GM19452 (cell line): ENCODE results near the gene IQGAP2.

ENCODE experiments used
- ATAC-seq: cut with Tn5 transposase; IDR thresholded peaks from one replicate; pipeline ENCODE4 v1.9.1; 2021; ENCODE audit not compliant: unreplicated experiment

Gene IQGAP2

GRCh38 chr5:76703707-76704106 lies 300.6 kb downstream of the IQGAP2 start:
- ATAC-seq, result no peak

DNA sequence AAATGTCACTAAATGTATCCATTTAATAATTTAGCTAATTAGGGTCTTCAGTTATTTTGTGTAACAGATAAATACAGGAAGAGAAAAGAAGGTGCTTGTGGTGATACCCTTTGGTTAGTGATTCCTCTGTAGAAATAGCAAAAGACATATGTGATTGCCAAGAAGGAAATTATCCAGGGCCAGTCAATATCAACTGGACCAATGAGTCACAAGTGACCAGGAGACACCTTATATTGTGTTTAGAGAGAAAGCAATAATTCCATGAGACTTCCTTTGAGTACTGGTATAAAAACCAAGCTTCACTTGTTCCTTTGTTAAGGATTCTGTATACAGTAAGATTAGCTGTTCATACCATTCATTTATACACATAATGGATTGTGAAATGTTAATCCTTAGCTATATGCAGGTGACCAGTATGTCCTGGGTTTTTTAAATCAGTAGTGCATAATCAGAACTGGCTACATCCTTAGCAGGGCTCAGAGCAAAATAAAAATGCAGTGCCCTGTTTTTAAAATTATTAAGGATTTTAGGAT lies 301.1 kb downstream of the IQGAP2 start:
- no peak for ATAC-seq

- ATAC-seq, result no peak
Observed at GRCh38 chr5:76705574-76705973, 302.5 kb downstream of the IQGAP2 start.

DNA sequence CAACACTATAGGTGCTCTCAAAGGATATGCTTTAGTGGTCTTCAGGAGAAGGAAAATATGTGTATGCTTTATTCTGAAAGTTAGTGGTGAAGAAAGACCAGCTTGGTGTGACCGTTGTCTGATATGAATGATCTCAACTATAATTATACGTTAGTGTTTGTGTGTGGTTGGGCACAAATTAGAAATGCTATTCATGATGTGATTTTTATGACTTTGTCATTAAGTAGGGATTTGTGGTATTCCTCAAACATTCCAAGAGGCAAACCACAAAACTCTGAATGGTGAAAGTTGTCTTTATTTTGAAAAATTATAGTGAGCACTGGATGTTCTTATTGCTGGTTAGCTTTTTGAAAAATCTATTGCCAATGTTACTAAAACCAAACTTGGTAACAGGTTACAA lies 306.7 kb downstream of the IQGAP2 start:
- no peak for ATAC-seq

DNA sequence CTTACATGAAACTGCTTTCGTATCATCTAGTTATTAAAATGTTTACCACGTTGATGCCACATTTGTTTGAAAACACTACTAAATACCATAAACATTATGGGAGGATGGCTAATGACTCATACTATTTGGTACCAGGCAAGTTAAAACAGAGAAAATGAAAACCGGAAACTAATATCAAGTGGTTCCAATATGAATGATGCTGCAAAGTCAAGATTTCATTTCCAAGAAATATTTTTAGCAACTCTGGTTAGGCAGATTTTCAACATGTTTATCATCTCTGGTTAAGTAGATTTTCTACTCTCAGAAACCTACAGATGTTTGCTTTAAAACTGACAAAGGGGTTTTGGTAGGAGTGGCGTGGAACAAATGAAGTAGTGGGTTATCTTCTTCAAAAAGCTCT lies 307.9 kb downstream of the IQGAP2 start:
- no peak for ATAC-seq

GRCh38 chr5:76714751-76715485 lies 311.8 kb downstream of the IQGAP2 start:
- no peak for ATAC-seq

- no peak for ATAC-seq
Observed at GRCh38 chr5:76715486-76715735, 312.3 kb downstream of the IQGAP2 start.

DNA sequence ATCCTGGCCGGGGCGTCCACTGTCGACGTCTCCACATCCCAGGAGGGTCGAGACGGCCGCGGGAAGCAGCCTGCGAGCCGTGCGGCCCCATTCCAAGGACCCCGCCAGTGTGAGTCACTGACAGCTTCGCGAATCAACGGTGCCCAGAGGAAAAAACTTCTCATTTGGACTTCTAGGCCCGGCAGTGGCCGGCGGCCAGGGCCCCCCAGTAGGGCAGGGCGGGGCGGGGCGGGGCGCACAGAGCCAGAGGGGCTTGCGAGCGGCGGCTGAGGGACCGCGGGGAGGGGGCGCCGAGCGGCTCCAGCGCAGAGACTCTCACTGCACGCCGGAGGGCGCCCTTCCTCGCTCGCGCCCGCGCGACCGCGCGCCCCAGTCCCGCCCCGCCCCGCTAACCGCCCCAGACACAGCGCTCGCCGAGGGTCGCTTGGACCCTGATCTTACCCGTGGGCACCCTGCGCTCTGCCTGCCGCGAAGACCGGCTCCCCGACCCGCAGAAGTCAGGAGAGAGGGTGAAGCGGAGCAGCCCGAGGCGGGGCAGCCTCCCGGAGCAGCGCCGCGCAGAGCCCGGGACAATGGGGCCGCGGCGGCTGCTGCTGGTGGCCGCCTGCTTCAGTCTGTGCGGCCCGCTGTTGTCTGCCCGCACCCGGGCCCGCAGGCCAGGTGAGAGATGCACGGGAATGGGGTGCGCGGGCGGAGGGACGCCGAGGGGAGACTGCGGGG lies 312.8 kb downstream of the IQGAP2 start, which contains the start of gene F2R:
Gene F2R (plus strand): TSS at position 391 of the 720 bp plus-strand sequence. CDS start 182 bp downstream, at position 573.
- ATAC-seq, result peak; percentile 74

GRCh38 chr5:76716456-76717157 lies 313.5 kb downstream of the IQGAP2 start:
- no peak for ATAC-seq

DNA sequence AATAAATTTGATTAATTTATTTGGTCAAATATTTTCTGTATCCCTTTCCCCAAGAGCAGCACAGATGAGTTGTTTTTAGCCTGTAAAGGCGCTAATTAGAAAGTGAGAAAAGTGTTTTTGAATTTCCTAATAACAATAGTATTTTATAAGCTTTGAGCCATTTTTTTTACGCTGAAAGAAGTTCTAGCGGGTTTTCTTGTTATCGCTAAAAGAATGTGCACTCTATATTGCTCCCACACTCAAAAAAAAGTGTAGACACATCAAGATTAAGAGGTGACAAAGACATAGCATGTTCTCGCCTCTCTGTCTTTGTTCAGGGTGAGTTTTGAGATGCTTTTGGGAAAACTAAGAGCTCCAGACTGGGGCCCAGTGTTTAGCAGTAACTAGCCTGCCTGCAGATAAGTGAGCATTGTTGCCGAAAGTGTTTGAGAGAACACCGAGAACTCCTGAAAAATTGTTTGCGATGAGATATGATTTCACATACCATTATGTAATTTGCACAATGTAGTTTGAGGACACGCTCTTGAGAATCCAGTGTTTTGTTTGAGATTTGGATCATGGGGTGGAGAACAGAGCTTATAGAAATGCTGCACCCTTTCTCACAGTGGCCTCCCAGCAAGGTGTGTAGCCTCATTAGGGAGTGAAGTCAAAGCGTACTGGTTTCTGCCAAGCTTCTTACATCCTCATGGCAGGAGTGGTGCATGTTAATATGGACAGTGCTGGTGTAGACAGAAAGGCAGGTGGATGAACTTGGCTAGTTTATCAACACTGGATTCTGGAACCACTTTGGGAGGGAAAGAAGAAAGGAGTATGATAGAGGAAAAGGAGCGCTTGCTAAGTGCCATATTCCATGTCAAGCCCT lies 314.4 kb downstream of the IQGAP2 start:
- no peak for ATAC-seq

- ATAC-seq, result no peak
Observed at GRCh38 chr5:76718381-76718832, 315.3 kb downstream of the IQGAP2 start.

GRCh38 chr5:76718880-76719279 lies 315.8 kb downstream of the IQGAP2 start:
- ATAC-seq, result no peak

DNA sequence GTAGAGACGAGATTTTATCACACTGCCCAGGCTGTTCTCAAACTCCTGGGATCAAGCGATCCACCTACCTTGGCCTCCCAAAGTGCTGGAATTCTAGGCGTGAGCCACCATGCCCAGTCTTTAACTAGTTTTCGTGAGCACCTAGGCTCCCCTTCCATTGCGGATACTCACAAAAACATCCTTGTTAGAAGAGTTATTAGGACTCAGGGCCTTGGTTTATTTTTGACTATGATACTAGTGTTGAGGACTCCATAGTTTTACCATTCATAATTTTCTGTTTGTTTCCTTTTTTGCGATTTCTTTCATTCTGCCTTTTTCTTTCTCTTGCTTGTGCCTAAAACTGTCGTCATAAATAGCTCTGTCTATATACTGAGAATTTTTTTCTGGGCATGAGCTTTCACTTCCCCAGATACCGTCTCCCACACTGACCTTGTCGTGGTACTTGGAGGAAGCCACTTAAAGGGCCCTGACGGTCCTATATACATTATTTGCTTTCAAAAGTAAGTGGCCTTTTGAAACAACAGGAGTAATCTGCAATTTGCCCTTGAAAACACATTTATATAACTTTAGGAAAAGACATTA lies 318.0 kb downstream of the IQGAP2 start:
- ATAC-seq, result peak; percentile 91

GRCh38 chr5:76723266-76723665 lies 320.2 kb downstream of the IQGAP2 start:
- ATAC-seq, result no peak

DNA sequence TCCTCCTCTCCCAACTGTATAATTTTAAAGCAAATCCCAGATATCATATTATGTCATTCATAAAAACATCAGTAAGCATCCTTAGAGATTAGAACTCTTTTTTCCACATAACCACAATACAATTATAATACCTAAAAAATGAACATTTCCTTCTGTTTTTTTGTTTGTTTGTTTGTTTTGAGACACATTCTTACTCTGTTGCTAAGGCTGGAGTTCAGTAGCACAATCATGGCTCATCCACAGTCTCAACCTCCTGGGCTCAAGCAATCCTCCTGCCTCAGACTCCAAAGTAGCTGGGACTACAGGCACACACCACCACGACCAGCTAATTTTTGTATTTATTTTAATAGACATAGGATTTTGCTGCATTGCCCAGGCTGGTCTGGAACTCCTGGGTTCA lies 320.8 kb downstream of the IQGAP2 start:
- no peak for ATAC-seq

DNA sequence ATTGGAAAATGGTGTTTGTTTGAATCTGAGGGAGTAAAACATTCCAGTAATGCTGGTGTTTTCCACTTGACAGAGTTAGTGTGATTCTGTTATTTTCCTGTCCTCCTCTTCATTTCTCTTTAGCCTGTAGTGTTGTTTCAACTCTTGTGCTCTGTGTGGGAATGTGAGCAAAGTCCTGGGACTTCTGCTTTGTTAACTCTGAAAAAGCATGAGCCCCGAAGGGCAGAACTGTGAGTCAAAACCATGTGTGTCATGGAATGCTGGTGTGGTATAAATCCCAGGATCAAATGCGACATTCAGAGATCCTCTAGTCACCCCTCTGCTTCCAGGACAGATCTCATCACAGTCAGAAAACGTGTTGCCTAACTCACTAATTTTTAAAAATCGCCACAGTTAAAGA lies 321.8 kb downstream of the IQGAP2 start:
- no peak for ATAC-seq

DNA sequence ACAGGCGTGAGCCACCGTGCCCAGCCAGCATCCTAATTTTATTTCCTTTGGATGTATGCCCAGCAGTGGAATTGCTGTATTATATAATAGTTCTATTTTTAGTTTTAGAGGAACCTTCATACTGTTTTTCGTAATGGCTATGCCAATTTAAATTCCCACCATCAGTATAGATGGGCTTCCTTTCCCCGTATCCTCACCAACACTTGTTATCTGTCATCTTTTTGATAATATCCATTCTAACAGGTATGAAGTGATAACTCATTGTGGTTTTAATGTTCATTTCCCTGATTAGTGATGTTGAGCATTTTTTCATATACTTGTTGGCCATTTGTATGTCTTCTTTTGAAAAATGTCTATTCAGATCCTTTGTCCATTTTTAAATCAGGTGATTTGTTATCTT lies 325.9 kb downstream of the IQGAP2 start:
- no peak for ATAC-seq

DNA sequence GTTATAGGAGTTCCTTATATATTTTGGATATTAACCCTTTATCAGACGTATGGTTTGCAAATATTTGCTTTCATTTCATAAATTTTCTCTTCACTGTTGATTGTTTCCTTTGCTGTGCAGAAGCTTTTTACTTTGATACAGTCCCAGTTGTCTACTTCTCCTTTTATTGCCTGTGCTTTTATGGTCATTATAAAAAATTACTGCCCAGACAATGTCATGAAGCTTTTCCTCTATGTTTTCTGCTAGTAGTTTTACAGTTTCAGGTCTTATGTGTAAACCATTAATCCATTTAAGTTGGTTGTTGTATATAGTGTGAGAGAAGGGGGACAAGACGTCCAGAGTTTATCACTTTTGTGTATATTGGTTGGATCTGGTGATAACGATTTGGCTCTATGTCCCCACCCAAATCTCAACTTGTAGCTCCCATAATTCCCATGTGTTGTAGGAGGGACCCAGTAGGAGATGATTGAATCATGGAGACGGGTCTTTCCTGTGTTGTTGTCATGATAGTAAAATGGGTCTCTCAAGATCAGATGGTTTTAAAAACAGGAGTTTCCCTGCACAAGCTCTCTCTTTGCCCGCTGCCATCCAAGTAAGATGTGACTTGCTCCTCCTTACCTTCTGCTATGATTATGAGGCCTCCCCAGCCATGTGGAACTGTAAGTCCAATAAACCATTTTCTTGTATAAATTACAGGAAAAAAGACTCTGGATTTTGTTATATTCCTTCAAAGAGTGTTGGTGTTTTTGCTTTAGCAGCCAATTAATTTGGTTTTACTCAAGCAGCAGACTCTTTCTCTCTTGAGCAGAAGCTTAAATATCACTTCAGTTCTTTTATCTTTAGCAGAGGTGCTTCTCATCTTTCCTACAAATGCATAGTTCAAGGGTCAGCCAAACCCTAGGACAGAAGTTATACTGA lies 326.5 kb downstream of the IQGAP2 start:
- no peak for ATAC-seq

DNA sequence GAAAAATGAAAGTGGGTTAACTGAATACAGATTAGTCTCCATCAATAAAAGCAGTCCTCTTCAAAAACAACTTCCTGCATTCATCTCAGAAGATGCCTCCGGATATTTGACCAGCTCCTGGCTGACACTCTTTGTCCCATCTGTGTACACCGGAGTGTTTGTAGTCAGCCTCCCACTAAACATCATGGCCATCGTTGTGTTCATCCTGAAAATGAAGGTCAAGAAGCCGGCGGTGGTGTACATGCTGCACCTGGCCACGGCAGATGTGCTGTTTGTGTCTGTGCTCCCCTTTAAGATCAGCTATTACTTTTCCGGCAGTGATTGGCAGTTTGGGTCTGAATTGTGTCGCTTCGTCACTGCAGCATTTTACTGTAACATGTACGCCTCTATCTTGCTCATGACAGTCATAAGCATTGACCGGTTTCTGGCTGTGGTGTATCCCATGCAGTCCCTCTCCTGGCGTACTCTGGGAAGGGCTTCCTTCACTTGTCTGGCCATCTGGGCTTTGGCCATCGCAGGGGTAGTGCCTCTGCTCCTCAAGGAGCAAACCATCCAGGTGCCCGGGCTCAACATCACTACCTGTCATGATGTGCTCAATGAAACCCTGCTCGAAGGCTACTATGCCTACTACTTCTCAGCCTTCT lies 329.4 kb downstream of the IQGAP2 start:
- no peak for ATAC-seq
